ENCODE data around the gene SAMD11.

GRCh38 chr1:928825-929661, 5.3 kb downstream of the SAMD11 start:
- TF ChIP-seq, protein P1, sequence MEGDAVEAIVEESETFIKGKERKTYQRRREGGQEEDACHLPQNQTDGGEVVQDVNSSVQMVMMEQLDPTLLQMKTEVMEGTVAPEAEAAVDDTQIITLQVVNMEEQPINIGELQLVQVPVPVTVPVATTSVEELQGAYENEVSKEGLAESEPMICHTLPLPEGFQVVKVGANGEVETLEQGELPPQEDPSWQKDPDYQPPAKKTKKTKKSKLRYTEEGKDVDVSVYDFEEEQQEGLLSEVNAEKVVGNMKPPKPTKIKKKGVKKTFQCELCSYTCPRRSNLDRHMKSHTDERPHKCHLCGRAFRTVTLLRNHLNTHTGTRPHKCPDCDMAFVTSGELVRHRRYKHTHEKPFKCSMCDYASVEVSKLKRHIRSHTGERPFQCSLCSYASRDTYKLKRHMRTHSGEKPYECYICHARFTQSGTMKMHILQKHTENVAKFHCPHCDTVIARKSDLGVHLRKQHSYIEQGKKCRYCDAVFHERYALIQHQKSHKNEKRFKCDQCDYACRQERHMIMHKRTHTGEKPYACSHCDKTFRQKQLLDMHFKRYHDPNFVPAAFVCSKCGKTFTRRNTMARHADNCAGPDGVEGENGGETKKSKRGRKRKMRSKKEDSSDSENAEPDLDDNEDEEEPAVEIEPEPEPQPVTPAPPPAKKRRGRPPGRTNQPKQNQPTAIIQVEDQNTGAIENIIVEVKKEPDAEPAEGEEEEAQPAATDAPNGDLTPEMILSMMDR (IDR thresholded peaks at IDR 0.05): no peak
- TF ChIP-seq POLR2A (IDR thresholded peaks at IDR 0.05): no peak

Data from gastroesophageal sphincter (tissue), 3 donors.